LoVo (cell line): ENCODE data around the gene TRIM65.

Source experiments
- DNase-seq: peaks from one replicate; pipeline ENCODE4 v3.0.0-alpha.2; 2016; ENCODE audit warnings: low spot score

The TRIM65 gene, protein sequence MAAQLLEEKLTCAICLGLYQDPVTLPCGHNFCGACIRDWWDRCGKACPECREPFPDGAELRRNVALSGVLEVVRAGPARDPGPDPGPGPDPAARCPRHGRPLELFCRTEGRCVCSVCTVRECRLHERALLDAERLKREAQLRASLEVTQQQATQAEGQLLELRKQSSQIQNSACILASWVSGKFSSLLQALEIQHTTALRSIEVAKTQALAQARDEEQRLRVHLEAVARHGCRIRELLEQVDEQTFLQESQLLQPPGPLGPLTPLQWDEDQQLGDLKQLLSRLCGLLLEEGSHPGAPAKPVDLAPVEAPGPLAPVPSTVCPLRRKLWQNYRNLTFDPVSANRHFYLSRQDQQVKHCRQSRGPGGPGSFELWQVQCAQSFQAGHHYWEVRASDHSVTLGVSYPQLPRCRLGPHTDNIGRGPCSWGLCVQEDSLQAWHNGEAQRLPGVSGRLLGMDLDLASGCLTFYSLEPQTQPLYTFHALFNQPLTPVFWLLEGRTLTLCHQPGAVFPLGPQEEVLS

DNA sequence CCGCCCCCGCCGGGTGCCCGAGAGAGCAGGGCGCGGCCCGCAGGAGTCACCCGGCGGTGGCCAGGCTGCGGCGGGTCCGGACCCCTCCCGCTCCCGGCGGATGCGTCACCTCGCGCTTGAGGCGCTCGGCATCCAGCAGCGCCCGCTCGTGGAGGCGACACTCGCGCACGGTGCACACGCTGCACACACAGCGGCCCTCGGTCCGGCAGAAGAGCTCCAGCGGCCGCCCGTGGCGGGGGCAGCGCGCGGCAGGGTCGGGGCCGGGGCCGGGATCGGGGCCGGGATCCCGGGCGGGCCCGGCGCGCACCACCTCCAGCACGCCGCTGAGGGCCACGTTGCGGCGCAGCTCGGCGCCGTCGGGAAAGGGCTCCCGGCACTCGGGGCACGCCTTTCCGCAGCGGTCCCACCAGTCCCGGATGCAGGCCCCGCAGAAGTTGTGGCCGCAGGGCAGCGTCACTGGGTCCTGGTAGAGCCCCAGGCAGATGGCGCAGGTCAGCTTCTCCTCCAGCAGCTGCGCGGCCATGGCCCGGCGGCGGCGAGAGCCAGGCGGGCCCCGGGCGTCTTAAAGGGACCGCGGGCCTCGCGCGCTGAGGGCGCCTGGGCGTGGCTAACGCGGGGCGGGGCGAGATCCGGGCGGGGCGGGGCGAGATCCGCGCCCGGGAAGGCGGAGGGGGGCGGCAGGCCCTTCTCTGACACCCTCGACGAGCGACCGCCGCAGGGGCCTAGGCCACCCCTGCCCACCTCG is at the start of gene TRIM65:
TSS of gene TRIM65 (minus strand) at position 537 of the 745 bp plus-strand sequence. CDS start at position 523, 14 bp downstream.
- DNase-seq = peak; percentile 76

DNA sequence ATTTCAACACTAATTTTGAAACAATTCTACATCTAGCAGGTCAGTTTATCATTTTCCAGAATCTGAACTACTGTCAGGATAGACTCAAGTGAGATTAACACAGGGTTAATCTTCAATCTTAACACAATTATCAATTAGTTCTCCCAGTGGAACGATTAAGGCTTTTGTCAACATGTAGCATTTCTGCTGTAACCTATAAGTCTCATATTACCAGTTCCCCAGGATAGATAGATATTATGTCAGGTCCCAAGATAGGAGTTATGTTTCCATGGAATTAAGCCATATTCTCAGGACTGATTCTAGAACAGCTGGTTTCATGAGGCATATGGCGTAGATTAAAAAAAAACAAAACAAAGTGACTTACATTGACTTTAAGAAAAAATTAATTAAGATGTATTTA is 48.5 kb upstream of the TRIM65 start:
- DNase-seq = no peak

DNA sequence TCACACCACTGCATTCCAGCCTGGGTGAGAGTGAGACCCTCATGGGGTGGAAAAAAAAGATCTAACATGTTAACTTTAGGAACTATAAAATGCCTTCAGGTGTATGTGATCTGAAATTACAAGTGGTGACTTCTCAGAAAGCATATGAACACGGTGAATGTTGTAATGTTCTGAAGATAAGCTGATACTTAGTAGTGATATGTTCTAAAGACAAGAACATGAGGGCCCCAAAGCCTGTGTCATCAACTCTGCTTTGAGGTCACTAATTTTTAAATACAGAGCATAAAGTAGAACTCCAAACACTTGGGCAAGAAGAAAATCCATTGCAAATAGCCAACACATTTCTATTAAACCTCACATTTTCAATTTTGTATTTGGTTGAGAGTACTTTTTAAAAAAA is 46.7 kb upstream of the TRIM65 start:
- DNase-seq = no peak

DNA sequence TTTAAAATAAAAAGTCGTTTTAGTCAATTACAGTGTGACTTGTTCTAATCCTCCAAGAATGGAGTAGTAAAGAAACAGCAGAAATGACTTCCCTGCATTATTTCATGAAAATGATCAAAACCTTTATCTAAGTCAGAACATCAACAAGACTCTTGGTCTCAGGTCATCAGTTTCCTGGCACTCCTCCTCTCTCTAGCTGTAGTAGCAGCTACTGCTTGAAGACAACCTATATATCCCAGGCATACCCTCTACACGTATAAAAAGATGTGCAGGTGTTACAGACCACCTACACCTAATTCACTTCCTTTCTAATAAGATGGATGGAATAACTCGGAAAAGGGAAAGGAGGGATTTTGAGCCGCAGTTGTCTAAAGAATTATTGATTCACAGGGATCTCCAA is 45.7 kb upstream of the TRIM65 start:
- no peak for DNase-seq

DNA sequence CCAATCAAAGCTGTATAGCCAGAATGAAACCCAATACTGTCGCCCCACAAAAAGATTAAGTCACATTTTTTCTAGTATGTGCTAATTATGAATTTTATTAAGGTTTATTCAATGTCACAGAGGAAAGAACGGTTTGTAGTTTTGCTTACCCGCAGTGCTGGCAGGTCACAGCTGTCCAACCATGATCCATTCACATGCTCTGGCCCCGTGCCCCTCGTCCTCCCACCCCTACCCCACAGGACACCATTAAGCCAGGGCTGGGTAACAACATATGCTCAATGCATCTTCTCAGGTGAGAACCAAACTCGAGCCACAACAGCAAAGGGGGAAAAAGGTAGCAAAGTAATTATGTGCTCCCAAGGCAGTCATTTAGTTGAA is 44.7 kb upstream of the TRIM65 start:
- DNase-seq = no peak

DNA sequence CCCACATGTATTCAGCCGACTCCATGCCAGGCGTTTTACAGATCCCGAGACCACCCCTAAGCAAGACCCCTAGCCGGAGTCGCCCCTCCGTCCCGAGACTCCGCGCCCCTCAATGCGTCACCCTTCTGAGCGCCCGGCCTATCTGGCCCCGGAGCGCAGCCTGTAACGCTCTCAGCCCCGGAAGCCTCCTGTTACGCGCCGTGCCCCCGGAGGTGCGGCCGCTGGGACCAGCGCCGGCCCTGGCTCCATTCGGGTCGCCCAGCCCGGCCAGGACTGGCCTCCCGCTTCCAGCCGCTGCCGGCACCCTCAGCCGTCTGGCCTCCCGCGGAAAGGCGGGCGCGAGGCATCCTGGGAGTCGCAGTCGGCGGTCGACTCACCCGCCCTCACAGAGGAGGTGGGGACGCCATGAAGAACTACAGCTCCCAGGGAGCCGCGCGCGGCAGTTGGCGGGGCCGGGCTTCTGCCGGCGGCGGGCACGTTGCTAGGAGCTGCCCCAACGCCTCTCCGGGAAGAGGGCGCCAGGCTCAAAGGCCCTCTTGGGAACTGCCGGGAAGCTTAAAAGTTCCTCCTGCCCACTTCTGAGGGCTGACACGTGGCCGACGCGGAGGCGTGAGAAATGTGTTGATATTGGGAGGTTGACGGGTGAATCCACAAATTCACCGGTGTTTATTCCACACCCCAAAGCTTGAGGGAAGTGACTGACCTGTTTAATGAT is 44.1 kb upstream of the TRIM65 start, which contains the start of gene FBF1:
TSS of gene FBF1 (minus strand) at position 316 of the 715 bp plus-strand sequence. CDS start 2,893 bp downstream, outside the sequence.
- peak; percentile 96 for DNase-seq

DNA sequence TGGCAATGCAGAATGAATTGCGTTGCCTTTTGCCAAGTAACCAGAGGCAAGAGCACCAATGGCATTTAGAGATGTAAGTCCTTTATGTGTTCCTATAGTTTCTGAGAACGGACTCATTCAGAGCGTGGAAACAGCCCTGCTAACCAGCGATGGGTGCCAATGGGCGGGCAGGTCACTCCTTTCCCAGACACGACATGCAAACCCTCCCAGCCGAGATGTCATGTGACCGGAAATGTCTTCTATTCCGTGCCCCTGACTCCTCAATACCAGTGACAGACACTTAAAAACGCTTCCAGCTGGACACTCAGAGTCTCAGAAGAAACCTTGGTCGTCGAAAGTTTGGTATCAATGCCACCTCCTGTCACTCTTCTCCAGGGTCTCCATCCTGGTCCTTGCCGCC is 40.9 kb upstream of the TRIM65 start:
- no peak for DNase-seq

DNA sequence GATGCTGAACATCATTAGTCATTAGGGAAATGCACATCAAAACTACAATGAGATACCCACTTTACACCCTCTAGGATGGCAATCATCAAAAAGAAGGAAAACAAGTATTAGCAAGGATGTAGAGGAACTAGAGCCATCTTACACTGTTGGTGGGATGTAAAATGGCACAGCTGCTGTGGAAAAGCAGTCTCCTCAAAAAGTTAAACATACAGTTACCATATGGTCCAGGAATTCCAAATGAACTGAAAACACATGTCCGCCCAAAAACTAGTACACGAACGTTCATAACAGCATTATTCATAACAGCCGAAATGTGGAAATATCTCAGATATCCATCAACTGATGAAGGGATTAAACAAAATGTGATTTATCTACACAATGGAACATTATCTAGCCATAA is 37.1 kb upstream of the TRIM65 start:
- no peak for DNase-seq

DNA sequence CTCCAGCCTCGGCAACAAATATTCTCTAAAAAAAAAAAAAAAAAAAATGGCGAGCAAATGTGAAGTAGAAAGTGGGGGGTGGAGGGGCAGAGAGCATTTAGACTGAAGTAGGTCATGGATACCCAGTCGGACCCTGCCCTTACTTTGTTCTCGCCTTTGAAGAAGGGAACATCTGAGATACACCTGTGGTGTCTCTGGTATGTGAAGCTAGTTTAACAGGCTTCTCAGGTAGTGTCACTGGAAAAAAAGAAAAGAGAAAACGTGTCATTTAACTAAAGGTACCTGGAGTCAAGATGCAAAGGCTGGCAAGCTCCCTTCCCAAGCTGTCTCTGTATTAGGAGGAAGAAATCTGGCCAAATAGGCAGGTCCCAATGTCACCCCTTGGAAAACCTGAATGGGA is 36.1 kb upstream of the TRIM65 start:
- DNase-seq = no peak

DNA sequence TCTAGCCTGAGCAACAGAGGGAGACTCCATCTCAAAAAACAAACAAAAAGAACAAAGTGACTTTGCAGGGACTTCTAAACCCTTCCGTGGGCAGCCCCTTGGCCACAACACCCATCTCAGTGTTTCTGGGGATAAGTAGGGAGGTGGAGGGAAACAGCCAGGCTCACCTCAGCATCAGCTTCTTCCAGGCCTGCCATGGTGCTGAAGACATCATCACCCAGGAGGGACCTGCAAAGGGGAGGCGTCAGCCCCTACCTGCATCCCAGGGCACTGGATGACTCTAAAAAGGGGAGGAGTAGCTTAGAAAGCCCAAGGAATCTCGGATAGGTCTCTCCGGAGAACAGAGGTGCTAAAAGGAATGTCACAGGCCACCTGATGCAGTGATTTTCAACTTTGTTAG is 34.3 kb upstream of the TRIM65 start:
- no peak for DNase-seq

DNA sequence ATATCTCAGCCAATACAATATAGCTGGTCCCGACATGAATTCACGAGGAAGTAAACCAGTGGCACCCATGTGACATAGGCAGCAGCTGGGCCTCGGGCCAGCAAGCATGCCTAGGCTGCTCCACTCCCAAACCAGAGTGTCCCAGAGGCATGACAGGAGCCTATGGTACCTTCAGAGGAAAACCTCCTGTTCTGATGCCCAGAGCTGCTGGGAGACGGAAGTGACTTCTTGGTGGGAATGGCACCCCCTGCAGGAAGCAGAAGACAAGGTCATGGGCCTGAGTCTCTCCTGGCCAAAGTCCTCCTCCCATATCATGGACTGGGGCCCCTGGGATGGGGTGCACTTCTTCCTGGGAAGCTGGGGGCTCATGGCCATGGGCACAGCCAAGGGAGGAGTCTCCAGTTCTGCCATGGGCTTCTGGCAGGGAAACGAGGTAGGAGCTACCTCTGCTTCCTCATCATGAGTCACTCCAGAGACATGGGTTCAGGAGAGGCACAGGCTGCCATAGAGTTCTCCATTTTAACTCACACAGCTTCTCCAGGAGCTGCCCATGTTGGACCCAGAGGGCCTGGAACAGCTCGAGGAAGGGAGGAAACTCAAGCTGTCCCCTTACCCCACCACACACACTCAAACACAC is 30.7 kb upstream of the TRIM65 start:
- DNase-seq = no peak

DNA sequence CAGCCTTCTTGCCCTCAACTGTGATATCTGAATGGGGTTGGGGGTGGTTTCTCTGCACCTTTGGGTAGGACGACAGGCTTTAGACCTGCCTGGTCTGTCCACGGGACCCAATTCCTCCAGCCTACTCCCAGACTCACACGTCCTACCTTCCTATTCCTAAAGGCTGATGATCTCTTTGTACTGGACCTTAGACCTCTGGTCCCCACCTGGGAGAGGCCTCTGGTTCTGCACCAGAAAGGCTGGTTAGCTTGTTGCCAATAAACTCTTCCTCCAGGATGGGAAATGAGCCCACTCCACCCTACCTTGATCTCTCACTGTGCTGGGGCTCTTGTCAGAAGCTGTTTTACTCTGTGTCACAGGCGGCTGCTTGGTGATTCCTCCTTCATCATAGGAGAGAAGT is 29.7 kb upstream of the TRIM65 start:
- DNase-seq = no peak

DNA sequence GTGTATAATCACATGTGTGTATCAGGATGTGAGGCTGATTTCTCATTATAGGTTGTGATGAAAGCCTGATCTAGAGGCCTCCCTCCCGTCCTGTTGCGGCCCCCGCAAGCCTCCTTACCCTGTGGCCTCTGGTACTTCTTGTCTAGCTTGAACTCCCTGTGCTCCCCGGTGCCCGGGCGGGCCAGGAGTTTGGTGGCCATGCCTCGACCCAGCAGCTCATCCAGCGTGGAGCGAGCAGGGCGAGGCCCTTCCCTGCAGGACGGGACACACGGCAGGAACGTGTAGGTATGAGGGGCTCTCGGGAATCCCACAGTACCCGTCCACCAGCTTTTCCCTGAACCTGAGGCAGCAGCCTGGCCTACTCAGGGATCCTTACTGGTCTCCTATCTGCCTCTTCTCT is 29.2 kb upstream of the TRIM65 start:
- no peak for DNase-seq

DNA sequence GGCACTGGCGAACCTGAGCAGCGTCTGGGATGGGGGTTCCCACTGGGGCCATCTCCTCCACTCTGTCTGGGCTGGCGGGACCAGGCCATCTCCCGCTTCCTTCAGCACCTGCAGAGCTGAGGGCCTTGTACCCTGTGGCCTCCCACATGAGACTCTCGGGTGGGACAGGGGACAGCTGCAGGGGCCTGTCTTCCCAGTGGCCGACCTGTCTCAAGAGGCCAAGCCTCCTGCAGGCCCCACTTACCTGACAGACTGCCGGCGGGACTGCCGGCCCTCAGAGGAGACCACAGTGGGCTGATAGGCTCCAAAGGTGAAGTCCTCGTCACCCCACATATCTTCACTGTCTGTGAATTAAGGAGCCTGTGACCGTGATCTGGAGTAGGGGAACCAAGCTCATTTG is 28.4 kb upstream of the TRIM65 start:
- DNase-seq = no peak

DNA sequence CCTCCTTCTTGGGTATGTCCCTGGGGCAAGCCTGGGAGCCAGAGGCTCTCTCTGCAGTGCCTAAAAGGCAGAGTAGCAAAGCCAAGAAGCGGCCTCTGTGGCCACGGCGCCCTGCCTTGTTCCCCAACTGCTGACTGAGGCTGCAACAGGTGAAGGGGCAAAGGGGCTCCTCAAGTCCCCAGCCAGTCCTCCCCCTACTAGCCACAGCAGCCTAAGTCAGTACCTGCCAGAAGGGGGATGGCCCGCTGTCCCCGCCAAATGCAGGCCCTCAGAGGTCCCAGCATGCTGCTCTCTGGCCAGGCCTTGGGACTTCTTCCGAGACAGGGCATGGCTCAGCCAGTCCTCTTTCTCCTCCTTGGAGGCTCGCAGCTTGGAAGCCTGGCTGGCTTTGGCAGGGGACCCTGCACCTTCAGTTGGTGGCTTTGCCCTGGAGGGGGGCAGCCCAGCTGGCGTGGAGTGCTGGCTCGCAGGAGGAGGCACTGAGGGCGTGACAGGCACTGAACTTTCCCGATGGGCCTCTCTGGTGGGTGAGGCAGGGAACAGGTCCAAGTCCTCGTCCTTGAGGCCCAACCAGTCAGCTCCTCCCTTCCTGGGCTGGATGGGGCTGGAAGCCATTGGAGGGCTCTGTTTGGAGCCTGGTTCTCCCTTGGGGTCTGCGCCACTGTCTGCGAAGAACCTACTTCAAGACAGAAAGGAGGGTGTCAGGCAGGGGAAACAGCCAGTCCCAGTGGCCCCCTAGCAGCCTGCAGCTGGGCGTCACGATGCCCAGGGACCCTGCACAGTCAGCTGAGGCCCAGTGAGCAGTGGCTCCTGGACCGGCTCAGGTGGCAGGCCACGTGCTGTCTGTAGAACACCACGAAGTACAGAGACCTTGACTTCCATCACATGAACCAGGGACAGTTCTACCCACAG is 26.5 kb upstream of the TRIM65 start:
- no peak for DNase-seq

DNA sequence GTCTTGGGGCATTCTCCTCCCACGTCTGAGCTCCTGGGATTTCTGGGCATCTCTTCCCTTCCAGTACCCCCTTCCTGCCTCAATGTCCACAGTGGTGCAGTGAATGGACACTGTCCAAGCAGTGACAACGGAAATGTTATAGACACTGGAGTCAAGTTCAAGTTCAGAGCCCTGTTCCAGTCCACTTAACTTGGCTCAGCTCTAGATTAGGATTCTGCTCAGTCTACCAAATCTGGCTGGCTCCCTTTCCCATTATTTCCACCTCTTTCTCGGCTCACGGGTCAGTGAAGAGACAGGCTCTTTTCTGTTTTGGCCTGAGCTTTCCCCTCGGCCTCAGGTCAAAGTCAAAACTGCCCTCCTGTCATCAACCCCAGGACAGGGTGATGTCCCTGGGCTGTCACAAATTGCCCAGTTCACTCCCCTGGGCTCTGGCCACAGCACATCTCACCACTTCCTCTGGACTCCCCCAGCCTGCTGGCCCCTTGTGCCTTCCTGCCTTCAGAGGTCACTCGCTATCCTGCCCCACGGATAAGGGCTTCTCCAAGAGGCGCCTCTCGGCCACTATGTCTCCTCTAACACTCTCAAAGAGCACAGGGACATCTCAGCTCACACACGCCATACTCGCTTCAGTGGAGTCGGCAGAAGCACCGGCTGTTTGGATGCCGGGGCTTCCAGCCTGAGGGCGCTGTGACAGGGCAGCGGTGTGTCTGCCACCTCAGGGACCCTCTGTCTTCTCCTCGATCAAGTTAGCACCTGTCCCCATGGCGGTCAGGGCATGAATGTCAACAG is 25.6 kb upstream of the TRIM65 start:
- no peak for DNase-seq

DNA sequence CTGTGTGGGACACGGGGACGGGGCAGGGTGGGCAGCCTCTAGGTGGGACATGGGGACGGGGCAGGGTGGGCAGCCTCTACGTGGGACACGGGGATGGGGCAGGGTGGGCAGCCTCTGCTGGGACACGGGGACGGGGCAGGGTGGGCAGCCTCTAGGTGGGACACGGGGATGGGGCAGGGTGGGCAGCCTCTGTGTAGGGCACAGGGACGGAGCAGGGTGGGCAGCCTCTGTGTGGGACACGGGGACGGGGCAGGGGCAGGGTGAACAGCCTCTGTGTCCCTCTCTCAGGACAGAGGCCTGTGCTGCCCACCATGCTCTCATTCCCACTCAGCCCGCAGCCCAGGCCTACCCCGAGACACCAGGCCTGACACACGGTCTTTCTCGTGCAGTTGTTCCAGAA is 24.8 kb upstream of the TRIM65 start:
- DNase-seq = no peak

DNA sequence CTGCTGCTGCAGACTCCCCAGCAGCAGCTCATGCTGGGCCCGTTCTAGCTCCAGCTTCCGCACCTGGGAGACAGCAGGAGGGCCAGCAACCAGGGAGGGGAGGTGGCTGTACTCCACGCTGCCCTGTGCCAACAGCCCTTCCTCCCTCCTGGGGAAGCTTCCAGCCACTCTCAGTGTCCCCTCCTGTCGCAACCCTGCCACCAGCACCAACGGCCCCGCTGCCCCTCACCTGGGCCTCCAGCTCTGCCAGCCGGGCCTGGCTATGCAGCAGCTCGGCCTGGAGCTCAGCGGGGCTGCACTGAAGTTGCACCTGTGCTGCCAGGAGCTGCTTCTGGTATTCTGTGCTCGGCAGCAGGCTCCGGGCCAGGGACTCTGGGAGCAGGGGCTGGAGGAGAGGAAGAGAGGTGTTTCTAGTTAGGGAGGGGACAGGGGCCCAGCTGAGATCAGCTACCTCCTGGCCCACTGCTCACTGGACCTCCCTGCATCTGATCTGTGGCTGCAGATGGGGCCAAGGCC is 23.4 kb upstream of the TRIM65 start:
- DNase-seq = no peak

DNA sequence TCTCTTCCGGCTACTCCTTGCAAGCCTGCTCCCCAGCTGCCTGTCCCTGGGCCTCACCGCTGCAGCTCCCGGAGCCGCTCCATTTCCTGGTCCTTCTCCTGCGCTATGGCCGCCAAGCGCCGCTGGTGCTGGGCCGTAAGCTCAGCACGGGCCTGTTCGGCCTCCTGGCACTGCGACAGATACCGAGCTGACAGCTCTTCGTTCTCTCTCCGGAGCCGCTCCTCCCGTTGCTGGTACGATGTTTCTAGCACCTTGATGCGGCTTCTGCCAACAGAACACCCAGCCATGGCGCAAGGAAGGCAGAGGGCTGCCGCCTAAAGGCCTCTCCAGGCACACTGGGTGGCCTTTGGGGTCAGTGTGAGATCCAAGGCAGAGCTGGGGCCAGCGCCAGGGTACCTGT is 22.9 kb upstream of the TRIM65 start:
- DNase-seq = no peak

DNA sequence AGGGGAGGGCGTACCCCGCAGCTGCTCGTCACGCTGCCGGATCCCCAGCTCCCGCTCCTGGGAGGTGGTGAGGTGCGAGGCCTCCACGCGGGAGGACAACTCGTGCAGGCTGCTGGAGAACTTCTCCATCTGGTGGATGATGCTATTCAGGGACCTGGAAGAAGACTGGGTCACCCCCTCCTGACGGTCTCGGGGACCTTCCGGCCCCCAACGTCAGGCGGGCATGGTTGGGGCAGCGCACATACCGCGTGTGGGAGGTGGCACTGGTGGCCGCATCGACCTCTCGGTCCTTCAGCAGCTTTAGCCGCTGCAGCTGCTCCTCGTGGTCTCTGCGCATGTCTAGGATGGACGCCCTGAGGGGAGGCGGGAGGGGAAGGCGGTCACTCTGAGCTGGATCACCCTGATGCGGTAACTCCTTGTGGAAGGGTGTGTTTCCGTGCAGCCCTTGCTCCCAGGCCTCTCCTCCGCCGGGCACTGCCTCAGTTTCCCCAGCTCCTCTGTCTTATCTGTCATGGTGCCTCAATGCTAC is 21.2 kb upstream of the TRIM65 start:
- no peak for DNase-seq
